Liver (tissue), 9 donors: ENCODE measurements around the gene AFAP1. TPM values are rescaled to one million over a fixed set of nuclear protein-coding genes. Genes with fewer than 3 reads are reported as not detected.

Experiments used
- DNase-seq: peaks from one replicate; pipeline ENCODE4 v3.0.0-alpha.2; 2017; ENCODE audit warnings: low spot score
- H3K27ac ChIP-seq, 2 donors: one replicate each; pipeline ENCODE4 v1.7.0; 2013; ENCODE audit warnings: inconsistent platforms in 2 of 2, low read length in 2 of 2, control low read depth in 1 of 2, low read depth in 1 of 2, mild to moderate bottlenecking in 1 of 2
- H3K27me3 ChIP-seq, 4 donors: one replicate each; pipeline versions ENCODE4 v1.6.1 to v1.7.0; 2013; ENCODE audit warnings: low read length in 3 of 4, inconsistent platforms in 1 of 4, mild to moderate bottlenecking in 1 of 4, moderate library complexity in 1 of 4; ENCODE audit not compliant: control insufficient read depth in 4 of 4, insufficient read depth in 4 of 4
- H3K36me3 ChIP-seq, 4 donors: one replicate each; pipeline versions ENCODE4 v1.6.1 to v1.7.0; 2013; ENCODE audit warnings: low read length in 3 of 4, mild to moderate bottlenecking in 3 of 4, low read depth in 1 of 4, moderate library complexity in 1 of 4; ENCODE audit not compliant: control insufficient read depth in 4 of 4, insufficient read depth in 3 of 4
- H3K4me1 ChIP-seq, 4 donors: one replicate each; pipeline versions ENCODE4 v1.6.1 to v1.7.0; 2013; ENCODE audit warnings: low read length in 3 of 4, mild to moderate bottlenecking in 3 of 4, moderate library complexity in 1 of 4; ENCODE audit not compliant: control insufficient read depth in 4 of 4, insufficient read depth in 4 of 4
- H3K4me3 ChIP-seq, 3 donors: one replicate each; pipeline versions ENCODE4 v1.6.1 to v1.7.0; 2013; ENCODE audit warnings: low read length in 3 of 3, control low read depth in 1 of 3, low read depth in 1 of 3, mild to moderate bottlenecking in 1 of 3
- H3K9ac ChIP-seq, 2 donors: one replicate each; pipeline ENCODE4 v1.7.0; 2013; ENCODE audit warnings: low read length in 2 of 2, mild to moderate bottlenecking in 2 of 2, moderate library complexity in 2 of 2, control low read depth in 1 of 2, low read depth in 1 of 2
- H3K9me3 ChIP-seq, 4 donors: one replicate each; pipeline versions ENCODE4 v1.6.1 to v1.7.0; 2013; ENCODE audit warnings: low read length in 3 of 4; ENCODE audit not compliant: control insufficient read depth in 4 of 4
- CTCF ChIP-seq: fragments of 150-350 bp; IDR thresholded peaks from 2 replicates; pipeline ENCODE4 v1.5.1; 2017; ENCODE audit warnings: improper control_type of control experiment, low read depth, low read length; ENCODE audit not compliant: missing input control
- GABPA ChIP-seq, 2 donors: IDR thresholded peaks in 1 of 2; conservative IDR thresholded peaks in 1 of 2; 2 replicates each; pipeline ENCODE4 v1.6.1; 2016; ENCODE audit warnings: antibody characterized with exemption in 2 of 2, mild to moderate bottlenecking in 1 of 2, moderate library complexity in 1 of 2
- RAD21 ChIP-seq, 2 donors: IDR thresholded peaks; 2 replicates each; pipeline ENCODE4 v1.6.1; 2016; ENCODE audit warnings: antibody characterized with exemption in 2 of 2, mild to moderate bottlenecking in 2 of 2
- REST ChIP-seq: IDR thresholded peaks from 2 replicates; pipeline ENCODE4 v1.6.1; 2016; ENCODE audit warnings: antibody characterized with exemption, mild to moderate bottlenecking
- RXRA ChIP-seq, 2 donors: IDR thresholded peaks; 2 replicates each; pipeline ENCODE4 v1.6.1; 2017 to 2018; ENCODE audit warnings: antibody characterized with exemption in 2 of 2, mild to moderate bottlenecking in 1 of 2
- TAF1 ChIP-seq: conservative IDR thresholded peaks from 2 replicates; pipeline ENCODE4 v1.6.1; 2016; ENCODE audit warnings: antibody characterized with exemption, mild to moderate bottlenecking
- WGBS: extraction: QIAGEN DNeasy Blood & Tissue Kit; methylation state at CpG from one replicate; pipeline ENCODE4 v1.1.7; 2013; 5-methylcytosine and 5-hydroxymethylcytosine counted together
- polyA plus RNA-seq, 2 donors: library from polyadenylated mRNA; stranded (reverse) in 1 of 2; unstranded in 1 of 2; fragments of 200-250 nt in 1 of 2; fragments of >200 nt in 1 of 2; fragmentation: Nextera tagmentation in 1 of 2; extraction: Ambion mirVana in 1 of 2; gene quantifications; one replicate each; pipeline versions ENCODE4 v1.2.1 to v1.2.3, GENCODE V29; 2013 to 2015
- total RNA-seq, 2 donors: library from RNA; depleted of rRNA; stranded (reverse); fragments of >200 nt; gene quantifications; one replicate each; pipeline ENCODE4 v1.2.3, GENCODE V29; 2014
- TF ChIP-seq, protein P1 (sequence below): IDR thresholded peaks from 2 replicates; pipeline ENCODE4 v1.6.1; 2016; ENCODE audit warnings: antibody characterized with exemption
- donor health status: healthy.
- donor health status: healthy.
- donor health status: healthy.
- donor health status: healthy.
- donor health status: healthy.

AFAP1 gene
- total and polyA plus RNA-seq, 4 donors = 0.40 to 3.2 (median 1.6) TPM

- TF ChIP-seq CTCF = no peak
- TF ChIP-seq, protein P1, sequence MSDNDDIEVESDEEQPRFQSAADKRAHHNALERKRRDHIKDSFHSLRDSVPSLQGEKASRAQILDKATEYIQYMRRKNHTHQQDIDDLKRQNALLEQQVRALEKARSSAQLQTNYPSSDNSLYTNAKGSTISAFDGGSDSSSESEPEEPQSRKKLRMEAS = no peak
Measured at GRCh38 chr4:7771056-7771455, 168.6 kb downstream of the AFAP1 start (continued).

GRCh38 chr4:7770224-7771050 lies 169.2 kb downstream of the AFAP1 start:
- no peak overlapping the region for H3K27ac ChIP-seq
- H3K27me3 ChIP-seq = no peaks in the 10 kb centered on the region
- no peaks in the 10 kb centered on the region for H3K36me3 ChIP-seq
- 77% methylated on average over 13 of the region's 13 CpGs for WGBS
- TF ChIP-seq RXRA (IDR thresholded peaks at IDR 0.05) (no peak), REST (no peak), CTCF (peak; percentile 23), TAF1 (no peak), GABPA (IDR thresholded peaks at IDR 0.05 in 1 of 2, conservative IDR thresholded peaks at IDR 0.05 in 1 of 2) (no peak), RAD21 (IDR thresholded peaks at IDR 0.05) (peak; percentile 39 to 53)
- TF ChIP-seq, protein P1 = no peak
- no peak overlapping the region for H3K4me3 ChIP-seq
- no peak for DNase-seq
- no peaks in the 10 kb centered on the region for H3K9me3 ChIP-seq
- H3K4me1 ChIP-seq = no peaks in the 10 kb centered on the region
- no peak overlapping the region for H3K9ac ChIP-seq
